Activated naive CD4-positive, alpha-beta T cell treated with anti-CD3 and anti-CD28 coated beads, Interleukin-2, amount 50 U/mL, for 16 hours (primary cell): ENCODE data around the gene TACR1.

Experiments
- DNase-seq: peaks from one replicate; pipeline ENCODE4 v3.0.0-alpha.2; 2020

The TACR1 gene

GRCh38 chr2:75006041-75006440 lies 193.3 kb downstream of the TACR1 start:
- no peak for DNase-seq

- DNase-seq: no peak
Measured at GRCh38 chr2:75003773-75004172, 195.5 kb downstream of the TACR1 start.

DNA sequence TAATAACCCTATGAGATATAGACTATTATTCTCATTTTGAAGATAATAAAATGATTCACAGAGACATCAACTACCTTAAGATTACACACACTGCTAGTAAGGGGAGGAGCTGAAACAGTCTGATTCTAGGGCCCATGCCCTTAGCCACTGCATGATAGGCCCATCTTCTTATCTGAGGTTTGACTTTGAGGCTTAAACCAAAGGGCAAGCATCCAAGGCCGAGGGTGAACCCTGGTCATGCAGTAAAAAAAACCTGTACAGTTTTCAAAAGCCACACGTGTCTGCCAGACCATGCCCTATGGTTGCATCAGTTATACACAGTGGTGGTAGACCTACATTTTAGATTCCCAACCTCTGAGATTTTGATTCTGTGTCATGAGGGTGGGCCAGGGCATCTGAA lies 196.0 kb downstream of the TACR1 start:
- DNase-seq: no peak

DNA sequence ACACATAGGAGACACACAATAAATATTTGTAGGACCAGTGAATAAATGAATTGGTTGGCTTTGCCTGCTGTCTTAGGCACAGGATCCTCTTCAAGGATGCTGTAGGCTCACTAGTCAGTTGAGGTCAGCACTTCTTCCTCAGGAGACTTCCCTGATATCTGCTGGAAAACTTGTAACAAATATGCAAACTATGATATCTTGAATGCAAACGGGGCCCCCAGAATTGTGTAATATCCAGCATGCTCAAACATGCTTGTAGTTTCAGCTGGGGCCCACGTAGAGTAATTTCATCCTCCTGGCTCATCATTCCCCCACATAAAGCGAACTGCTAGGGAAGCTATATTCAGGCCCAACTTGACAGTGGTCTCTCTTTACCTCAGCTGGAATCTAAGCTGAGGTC lies 197.3 kb downstream of the TACR1 start:
- DNase-seq: no peak

DNA sequence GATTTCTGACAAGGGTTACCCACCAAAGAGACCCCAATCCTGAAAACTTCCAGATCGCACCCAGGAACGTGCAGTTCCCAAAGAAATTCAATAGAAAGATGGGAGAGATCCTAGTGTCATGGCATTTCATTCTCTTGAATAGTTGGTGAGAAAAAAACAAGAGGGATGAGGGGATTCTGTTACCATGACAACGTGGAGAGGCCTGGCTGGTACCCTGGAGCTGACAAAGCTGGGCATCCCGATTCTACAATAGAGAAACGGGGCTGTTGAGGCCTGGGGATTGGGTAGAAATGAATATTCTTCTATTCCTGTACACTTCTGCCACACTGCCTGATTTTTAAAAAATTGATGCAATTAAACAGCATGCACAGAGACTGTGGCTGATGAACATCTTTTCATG lies 199.9 kb downstream of the TACR1 start:
- no peak for DNase-seq
